Osteoblast (primary cell): ENCODE results near the gene DCAF7. TPM values are rescaled to one million over a fixed set of nuclear protein-coding genes. Genes with fewer than 3 reads are reported as not detected.
A peak's percentile ranks its signal among the peaks of the same experiment; 100 is the strongest.

ENCODE experiments used
- DNase-seq: peaks from one replicate; pipeline ENCODE4 v3.0.0; 2011; ENCODE audit warnings: low spot score, mixed read lengths; ENCODE audit not compliant: insufficient read length; ENCODE audit errors: missing footprints
- H2AFZ ChIP-seq: 2 replicates; pipeline ENCODE4 v1.6.0; 2011; ENCODE audit warnings: mild to moderate bottlenecking, low read length
- H3K27ac ChIP-seq: 2 replicates; pipeline ENCODE4 v1.5.1; 2011; ENCODE audit warnings: mild to moderate bottlenecking, low read depth, low read length, moderate library complexity
- H3K27me3 ChIP-seq: 2 replicates; pipeline ENCODE4 v1.6.0; 2012; ENCODE audit warnings: mild to moderate bottlenecking, control low read depth, inconsistent platforms, low read length, moderate library complexity; ENCODE audit not compliant: insufficient read depth
- H3K36me3 ChIP-seq: 2 replicates; pipeline ENCODE4 v1.5.1; 2011; ENCODE audit warnings: mild to moderate bottlenecking, low read length, control low read depth, moderate library complexity; ENCODE audit not compliant: insufficient read depth
- H3K4me1 ChIP-seq: 2 replicates; pipeline ENCODE4 v1.5.1; 2011; ENCODE audit warnings: mild to moderate bottlenecking, low read length, control low read depth, moderate library complexity; ENCODE audit not compliant: insufficient read depth
- H3K4me2 ChIP-seq: 2 replicates; pipeline ENCODE4 v1.6.0; 2011; ENCODE audit warnings: mild to moderate bottlenecking, low read length; ENCODE audit not compliant: insufficient read depth
- H3K4me3 ChIP-seq: fragments of 200-600 bp; sonication (generic); 3 replicates; pipeline ENCODE4 v1.5.1; 2012; ENCODE audit warnings: mild to moderate bottlenecking, low read length, inconsistent platforms; ENCODE audit not compliant: insufficient read depth
- H3K79me2 ChIP-seq: 2 replicates; pipeline ENCODE4 v1.6.0; 2012; ENCODE audit warnings: mild to moderate bottlenecking, low read length, control low read depth, inconsistent platforms; ENCODE audit not compliant: insufficient read depth
- H3K9me3 ChIP-seq: 2 replicates; pipeline ENCODE4 v1.5.1; 2011; ENCODE audit warnings: low read depth, low read length, control low read depth
- H4K20me1 ChIP-seq: 2 replicates; pipeline ENCODE4 v1.6.0; 2012; ENCODE audit warnings: mild to moderate bottlenecking, low read length, control low read depth; ENCODE audit not compliant: insufficient read depth
- total RNA-seq: library from RNA; depleted of rRNA; stranded (reverse); fragments of >200 nt; gene quantifications from 2 replicates; pipeline ENCODE4 v1.2.3, GENCODE V29; 2012
- TF ChIP-seq, protein P1 (sequence below): IDR thresholded peaks from 2 replicates; pipeline ENCODE4 v1.5.1; 2011; ENCODE audit warnings: mild to moderate bottlenecking, low read depth, low read length, moderate library complexity; ENCODE audit errors: extremely low read depth

DCAF7 gene
- total RNA-seq, 1 donor, result 24.6 TPM

DNA sequence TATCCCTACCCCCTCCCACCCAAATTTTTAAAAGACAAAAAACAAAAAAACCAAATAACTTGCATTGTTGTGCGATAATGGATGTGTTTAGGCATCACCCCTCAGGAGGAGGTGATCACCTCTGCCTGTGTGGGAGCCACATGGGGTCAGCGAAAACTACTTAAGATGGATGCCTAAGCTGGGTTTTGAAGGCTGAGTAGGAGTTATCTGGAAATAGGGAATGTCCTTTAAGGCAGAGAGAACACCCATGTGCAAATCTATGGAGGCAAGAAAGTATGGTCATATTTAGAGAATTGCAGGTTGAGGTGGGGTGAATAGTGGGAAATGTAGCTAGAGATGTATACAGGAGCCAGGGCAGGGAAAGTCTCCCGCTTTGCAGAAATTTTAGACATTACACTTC lies 44.9 kb downstream of the DCAF7 start:
- Histone ChIP-seq H3K4me2 (no peak overlapping the region), H4K20me1 (no peaks in the 10 kb centered on the region), H3K79me2 (no peaks in the 10 kb centered on the region), H3K27me3 (no peaks in the 10 kb centered on the region), H3K36me3 (peaks cover 25% of the 10 kb centered on the region), H3K4me1 (peaks cover 2% of the 10 kb centered on the region), H2AFZ (no peak overlapping the region), H3K27ac (no peak overlapping the region), H3K9me3 (no peaks in the 10 kb centered on the region), H3K4me3 (no peak overlapping the region)
- no peak for DNase-seq
- TF ChIP-seq, protein P1, sequence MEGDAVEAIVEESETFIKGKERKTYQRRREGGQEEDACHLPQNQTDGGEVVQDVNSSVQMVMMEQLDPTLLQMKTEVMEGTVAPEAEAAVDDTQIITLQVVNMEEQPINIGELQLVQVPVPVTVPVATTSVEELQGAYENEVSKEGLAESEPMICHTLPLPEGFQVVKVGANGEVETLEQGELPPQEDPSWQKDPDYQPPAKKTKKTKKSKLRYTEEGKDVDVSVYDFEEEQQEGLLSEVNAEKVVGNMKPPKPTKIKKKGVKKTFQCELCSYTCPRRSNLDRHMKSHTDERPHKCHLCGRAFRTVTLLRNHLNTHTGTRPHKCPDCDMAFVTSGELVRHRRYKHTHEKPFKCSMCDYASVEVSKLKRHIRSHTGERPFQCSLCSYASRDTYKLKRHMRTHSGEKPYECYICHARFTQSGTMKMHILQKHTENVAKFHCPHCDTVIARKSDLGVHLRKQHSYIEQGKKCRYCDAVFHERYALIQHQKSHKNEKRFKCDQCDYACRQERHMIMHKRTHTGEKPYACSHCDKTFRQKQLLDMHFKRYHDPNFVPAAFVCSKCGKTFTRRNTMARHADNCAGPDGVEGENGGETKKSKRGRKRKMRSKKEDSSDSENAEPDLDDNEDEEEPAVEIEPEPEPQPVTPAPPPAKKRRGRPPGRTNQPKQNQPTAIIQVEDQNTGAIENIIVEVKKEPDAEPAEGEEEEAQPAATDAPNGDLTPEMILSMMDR, result no peak

DNA sequence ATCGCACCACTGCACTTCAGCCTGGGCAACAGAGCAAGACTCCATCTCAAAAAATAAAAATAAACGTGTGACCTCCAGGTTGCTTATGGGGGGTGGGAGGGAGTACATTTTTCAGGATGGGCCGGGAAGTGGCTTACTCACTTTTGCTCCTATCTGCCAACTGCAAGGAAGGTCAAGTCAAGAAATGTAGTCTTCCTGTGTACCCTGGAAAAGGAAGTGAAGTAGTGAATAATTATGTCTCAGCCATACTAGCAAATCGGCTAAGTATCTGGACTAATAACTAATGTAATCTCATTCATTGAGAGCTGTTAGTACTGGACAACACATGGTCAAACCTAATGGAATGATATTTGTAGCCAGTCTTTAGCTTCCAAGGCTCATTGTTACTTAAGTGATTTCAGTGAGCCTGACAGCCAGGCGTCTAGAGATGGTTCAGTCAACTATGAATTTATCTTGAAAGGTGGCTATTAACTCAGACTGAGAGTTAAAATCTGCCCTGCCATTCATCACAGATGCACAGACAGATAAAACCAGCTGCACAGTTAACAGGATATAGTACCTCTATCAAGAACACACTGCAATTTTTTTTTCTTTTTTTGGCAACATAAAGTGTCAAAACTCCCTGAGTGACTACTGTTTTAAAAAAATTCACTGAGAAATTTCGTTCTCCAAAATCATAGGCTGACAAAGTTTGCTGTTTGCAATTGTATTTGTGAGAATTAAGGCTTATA lies 46.7 kb downstream of the DCAF7 start:
- H3K36me3 ChIP-seq, result peaks cover 8% of the 10 kb centered on the region
- H3K79me2 ChIP-seq, result peaks cover 15% of the 10 kb centered on the region
- H3K4me1 ChIP-seq, result peaks cover 15% of the 10 kb centered on the region
- H3K27me3 ChIP-seq, result no peaks in the 10 kb centered on the region
- no peak overlapping the region for H3K4me2 ChIP-seq
- no peak overlapping the region for H3K4me3 ChIP-seq
- H2AFZ ChIP-seq, result no peak overlapping the region
- H3K27ac ChIP-seq, result no peak overlapping the region
- TF ChIP-seq, protein P1, result no peak
- H3K9me3 ChIP-seq, result no peaks in the 10 kb centered on the region
- DNase-seq, result no peak
- no peaks in the 10 kb centered on the region for H4K20me1 ChIP-seq

DNA sequence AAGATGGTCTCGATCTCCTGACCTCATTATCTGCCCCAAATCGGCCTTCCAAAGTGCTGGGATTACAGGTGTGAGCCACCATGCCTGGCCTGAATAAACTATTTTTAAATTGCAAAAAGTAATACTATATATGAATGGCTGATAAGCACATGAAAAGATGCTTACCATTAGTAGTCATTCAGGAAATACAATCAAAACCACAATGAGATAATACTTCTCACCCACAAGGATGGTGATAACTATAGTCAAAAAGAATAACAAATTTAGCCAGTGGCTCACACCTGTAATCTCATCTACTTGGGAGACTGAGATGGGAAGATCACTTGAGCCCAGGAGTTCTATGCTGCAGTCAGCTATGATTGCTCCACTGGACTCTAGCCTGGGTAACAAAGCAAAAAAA lies 48.0 kb downstream of the DCAF7 start:
- no peak overlapping the region for H3K4me2 ChIP-seq
- no peak overlapping the region for H3K27ac ChIP-seq
- H3K79me2 ChIP-seq, result peaks cover 17% of the 10 kb centered on the region
- no peaks in the 10 kb centered on the region for H4K20me1 ChIP-seq
- H3K4me1 ChIP-seq, result peaks cover 16% of the 10 kb centered on the region
- no peaks in the 10 kb centered on the region for H3K36me3 ChIP-seq
- no peaks in the 10 kb centered on the region for H3K9me3 ChIP-seq
- no peak overlapping the region for H2AFZ ChIP-seq
- no peaks in the 10 kb centered on the region for H3K27me3 ChIP-seq
- no peak overlapping the region for H3K4me3 ChIP-seq
- DNase-seq, result no peak
- TF ChIP-seq, protein P1, result no peak

DNA sequence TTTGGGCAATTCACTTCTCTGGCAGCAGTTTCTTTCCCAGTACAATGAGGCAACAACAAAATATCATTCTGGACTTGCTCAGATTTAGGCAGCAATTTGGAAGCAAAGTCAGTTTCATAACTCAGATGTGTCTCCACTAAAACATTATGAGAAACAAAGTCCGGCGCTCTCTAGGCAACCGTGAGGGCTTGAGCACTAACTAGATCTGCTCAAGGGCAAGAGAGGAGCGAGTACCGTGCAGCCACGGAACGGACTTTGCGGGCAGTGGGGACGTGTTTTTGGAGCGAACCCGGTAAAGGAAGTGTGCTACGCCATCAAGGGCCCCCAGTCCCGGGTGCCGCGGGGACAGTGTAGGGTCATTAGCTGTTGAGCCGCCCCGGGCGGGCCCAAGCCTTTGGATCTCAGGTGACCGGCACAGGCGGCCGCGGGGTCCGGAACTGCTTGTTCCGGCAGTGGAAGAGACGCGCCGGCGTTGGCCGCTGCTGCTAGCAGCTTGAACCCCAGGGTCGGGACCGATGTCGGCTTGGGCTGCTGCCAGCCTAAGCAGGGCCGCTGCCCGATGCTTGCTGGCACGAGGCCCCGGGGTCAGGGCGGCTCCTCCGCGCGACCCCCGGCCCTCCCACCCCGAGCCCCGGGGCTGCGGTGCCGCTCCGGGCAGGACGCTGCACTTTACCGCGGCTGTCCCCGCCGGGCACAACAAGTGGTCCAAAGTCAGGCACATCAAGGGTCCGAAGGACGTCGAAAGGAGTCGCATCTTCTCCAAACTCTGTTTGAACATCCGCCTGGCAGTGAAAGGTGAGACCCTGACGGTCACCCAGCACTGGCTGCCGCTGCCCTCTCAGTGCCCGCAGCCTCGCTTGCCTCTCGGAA lies 50.5 kb downstream of the DCAF7 start, which contains the start of gene TACO1:
TSS of gene TACO1 (plus strand) at position 327 of the 870 bp plus-strand sequence. CDS start at position 516, 189 bp downstream.
- TF ChIP-seq, protein P1, result no peak
- Histone ChIP-seq H3K4me2 (peak within 1 kb of the TSS; percentile 92), H3K36me3 (peaks cover 10% of the 10 kb centered on the region), H2AFZ (peak within 1 kb of the TSS; percentile 90), H4K20me1 (no peaks in the 10 kb centered on the region), H3K27ac (peak within 1 kb of the TSS; percentile 80), H3K4me1 (peaks cover 16% of the 10 kb centered on the region), H3K4me3 (peak within 1 kb of the TSS; percentile 91), H3K27me3 (no peaks in the 10 kb centered on the region), H3K9me3 (no peaks in the 10 kb centered on the region), H3K79me2 (peaks cover 17% of the 10 kb centered on the region)
- DNase-seq, result peak; percentile 93
